ENCODE results near the gene F13B.
"Not testable (repeated sequence)": the region's sequence is repeated elsewhere in the genome, so short reads cannot be mapped to it uniquely, and the experiment has no call there.

Gene F13B

DNA sequence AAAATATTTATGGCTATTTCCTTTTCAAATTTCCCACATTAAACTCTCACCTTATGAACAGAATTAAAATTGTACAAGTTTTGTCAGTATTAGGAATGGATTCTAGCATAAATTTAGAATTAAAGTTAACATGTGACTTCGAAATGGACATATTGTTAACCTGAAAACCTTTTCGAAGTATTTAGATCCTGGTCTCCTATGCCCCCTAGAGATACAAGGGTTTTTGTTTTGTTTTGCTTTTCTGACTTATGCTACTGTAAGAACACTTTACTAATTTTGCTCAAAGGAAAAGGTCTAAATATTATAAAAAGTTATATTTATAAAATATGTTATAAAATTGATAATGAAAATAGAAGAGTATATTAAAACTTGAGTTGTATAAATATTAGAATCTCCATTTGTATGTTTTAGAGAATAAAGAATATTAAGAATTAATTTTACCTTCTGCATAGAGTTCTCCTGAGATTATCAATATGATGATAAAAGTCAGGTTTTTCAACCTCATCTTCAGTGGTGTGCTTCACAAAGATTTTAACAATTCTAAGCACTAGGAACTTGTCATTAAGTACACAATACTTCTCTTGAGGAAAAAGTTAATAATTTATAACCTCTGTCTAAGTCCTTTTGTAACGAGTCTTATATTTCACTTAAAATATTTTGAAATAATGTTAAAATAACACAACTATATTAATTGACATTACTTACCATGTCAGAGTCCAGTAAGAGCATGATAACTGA is at the start of gene F13B:
Gene F13B (minus strand): TSS at position 542 of the 738 bp plus-strand sequence. CDS start 37 bp downstream, at position 505.
- DNase-seq: no peak
- no peak within 1 kb of the TSS for H3K4me3 Mint-ChIP-seq

DNA sequence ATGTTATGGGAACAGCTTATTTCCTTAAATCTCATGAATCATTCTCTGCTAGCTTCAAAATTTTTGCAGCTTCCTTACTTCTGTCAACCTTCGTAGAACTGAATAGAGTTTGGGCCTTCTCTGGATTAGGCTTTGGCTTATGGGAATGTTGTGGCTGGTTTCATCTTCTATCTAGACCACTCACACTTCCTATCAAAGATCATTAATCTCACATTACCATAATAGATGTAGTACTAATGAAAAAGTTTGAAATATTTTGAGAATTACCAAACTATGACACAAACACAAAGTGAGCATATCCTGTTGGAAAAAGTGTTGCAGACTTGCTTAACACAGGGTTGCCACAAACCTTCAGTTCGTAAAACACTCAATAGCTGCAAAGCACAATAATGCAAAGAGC is 49.1 kb upstream of the F13B start:
- H3K4me3 Mint-ChIP-seq: no peak overlapping the region
- no peaks in the 10 kb centered on the region for H3K27me3 Mint-ChIP-seq
- peaks cover 19% of the 10 kb centered on the region for H3K36me3 Mint-ChIP-seq (ENCODE audit: low read depth)
- no peak for DNase-seq
- H3K9me3 Mint-ChIP-seq: no peaks in the 10 kb centered on the region
- H3K4me1 Mint-ChIP-seq (ENCODE audit: low read depth): no peaks in the 10 kb centered on the region
- H3K27ac Mint-ChIP-seq: no peak overlapping the region

More for the DNA sequence above, at the start of gene F13B:
- Mint-ChIP-seq H3K36me3 (ENCODE audit: low read depth) (no peaks in the 10 kb centered on the region), H3K4me1 (ENCODE audit: low read depth) (no peaks in the 10 kb centered on the region), H3K9me3 (peaks cover 2% of the 10 kb centered on the region), H3K27me3 (peaks cover 2% of the 10 kb centered on the region), H3K27ac (no peak within 1 kb of the TSS)

DNA sequence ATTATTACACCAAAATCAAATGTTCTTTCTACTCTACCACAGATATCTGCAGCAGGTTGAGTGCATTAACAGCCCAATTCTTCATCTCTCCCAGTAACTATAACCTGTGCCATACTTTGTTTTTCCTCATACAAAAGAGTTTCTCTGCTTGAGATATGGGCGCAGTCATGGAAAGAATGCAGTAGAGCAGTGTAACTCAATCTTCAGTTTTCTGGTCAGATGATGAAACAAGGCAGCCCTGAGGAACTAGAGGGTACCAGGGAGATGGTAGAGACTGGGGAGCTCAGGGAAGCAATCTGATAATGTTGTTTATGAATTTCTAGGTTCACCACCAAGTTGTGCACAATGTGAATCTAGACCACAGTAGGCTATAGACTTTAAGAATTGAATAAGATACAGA is 39.8 kb upstream of the F13B start:
- H3K27me3 Mint-ChIP-seq: no peaks in the 10 kb centered on the region
- H3K4me1 Mint-ChIP-seq (ENCODE audit: low read depth): peaks cover 16% of the 10 kb centered on the region
- no peak for DNase-seq
- no peaks in the 10 kb centered on the region for H3K9me3 Mint-ChIP-seq
- no peak overlapping the region for H3K27ac Mint-ChIP-seq
- H3K36me3 Mint-ChIP-seq (ENCODE audit: low read depth): peaks cover 15% of the 10 kb centered on the region
- H3K4me3 Mint-ChIP-seq: no peak overlapping the region

DNA sequence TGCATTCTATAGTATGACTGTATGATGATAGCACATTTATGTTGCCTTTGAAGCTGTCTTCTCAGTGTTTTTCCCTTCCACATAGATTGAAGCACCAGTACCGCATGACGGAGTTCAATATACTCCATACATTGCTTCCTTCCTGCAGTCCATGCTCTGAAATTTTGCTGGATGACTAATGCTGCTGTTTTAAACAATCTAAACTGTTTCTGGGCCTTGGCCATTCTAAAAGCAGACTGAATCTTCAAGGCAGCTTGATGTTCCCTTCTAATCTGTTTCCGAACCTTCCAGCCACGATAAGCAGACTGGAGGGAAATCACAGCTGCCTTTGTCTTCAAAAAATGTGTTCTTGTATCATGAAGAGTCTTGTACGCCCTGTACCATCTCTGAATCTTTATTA is 36.2 kb upstream of the F13B start:
- peaks cover 32% of the 10 kb centered on the region for H3K4me1 Mint-ChIP-seq (ENCODE audit: low read depth)
- H3K4me3 Mint-ChIP-seq: no peak overlapping the region
- DNase-seq: no peak
- peaks cover 2% of the 10 kb centered on the region for H3K9me3 Mint-ChIP-seq
- peaks cover 15% of the 10 kb centered on the region for H3K36me3 Mint-ChIP-seq (ENCODE audit: low read depth)
- no peak overlapping the region for H3K27ac Mint-ChIP-seq
- no peaks in the 10 kb centered on the region for H3K27me3 Mint-ChIP-seq

GRCh38 chr1:197101978-197102377 is 34.9 kb upstream of the F13B start:
- no peak overlapping the region for H3K4me3 Mint-ChIP-seq
- H3K36me3 Mint-ChIP-seq (ENCODE audit: low read depth): peaks cover 11% of the 10 kb centered on the region
- peaks cover 32% of the 10 kb centered on the region for H3K4me1 Mint-ChIP-seq (ENCODE audit: low read depth)
- H3K27me3 Mint-ChIP-seq: no peaks in the 10 kb centered on the region
- no peak overlapping the region for H3K27ac Mint-ChIP-seq
- H3K9me3 Mint-ChIP-seq: peaks cover 2% of the 10 kb centered on the region
- no peak for DNase-seq

DNA sequence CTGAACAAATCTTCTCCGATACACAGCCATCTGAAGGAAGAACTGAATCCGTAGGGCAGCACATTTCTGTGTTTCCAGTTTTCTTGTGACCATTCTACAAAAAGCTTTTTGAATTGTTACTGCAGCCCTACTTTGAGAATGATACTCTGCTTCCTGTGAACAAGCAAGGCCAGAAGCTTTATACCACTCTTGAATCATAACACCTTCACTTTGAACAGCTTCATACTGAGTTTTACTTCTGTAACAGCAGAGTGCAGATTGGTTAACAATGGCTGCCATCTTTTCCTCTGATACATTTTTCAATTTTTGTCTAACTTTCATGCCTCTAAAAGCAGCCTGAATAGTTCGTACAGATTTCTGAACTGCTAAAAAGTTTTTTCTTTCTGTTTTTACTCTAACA is 33.6 kb upstream of the F13B start:
- Mint-ChIP-seq H3K9me3 (peaks cover 2% of the 10 kb centered on the region), H3K4me3 (no peak overlapping the region), H3K36me3 (ENCODE audit: low read depth) (peaks cover 7% of the 10 kb centered on the region), H3K4me1 (ENCODE audit: low read depth) (peaks cover 32% of the 10 kb centered on the region), H3K27me3 (no peaks in the 10 kb centered on the region), H3K27ac (no peak overlapping the region)
- no peak for DNase-seq

GRCh38 chr1:197099444-197099843 is 32.4 kb upstream of the F13B start:
- no peak overlapping the region for H3K27ac Mint-ChIP-seq
- H3K27me3 Mint-ChIP-seq: no peaks in the 10 kb centered on the region
- peaks cover 3% of the 10 kb centered on the region for H3K36me3 Mint-ChIP-seq (ENCODE audit: low read depth)
- peaks cover 2% of the 10 kb centered on the region for H3K9me3 Mint-ChIP-seq
- no peak for DNase-seq
- H3K4me1 Mint-ChIP-seq (ENCODE audit: low read depth): peaks cover 32% of the 10 kb centered on the region
- H3K4me3 Mint-ChIP-seq: no peak overlapping the region

- H3K27ac Mint-ChIP-seq; H3K4me3 Mint-ChIP-seq; H3K9me3 Mint-ChIP-seq; DNase-seq; H3K36me3 Mint-ChIP-seq (ENCODE audit: low read depth); H3K27me3 Mint-ChIP-seq: not testable (repeated sequence)
- peaks cover 17% of the 10 kb centered on the region for H3K4me1 Mint-ChIP-seq (ENCODE audit: low read depth)
Measured at GRCh38 chr1:197096971-197097370, 29.9 kb upstream of the F13B start.

DNA sequence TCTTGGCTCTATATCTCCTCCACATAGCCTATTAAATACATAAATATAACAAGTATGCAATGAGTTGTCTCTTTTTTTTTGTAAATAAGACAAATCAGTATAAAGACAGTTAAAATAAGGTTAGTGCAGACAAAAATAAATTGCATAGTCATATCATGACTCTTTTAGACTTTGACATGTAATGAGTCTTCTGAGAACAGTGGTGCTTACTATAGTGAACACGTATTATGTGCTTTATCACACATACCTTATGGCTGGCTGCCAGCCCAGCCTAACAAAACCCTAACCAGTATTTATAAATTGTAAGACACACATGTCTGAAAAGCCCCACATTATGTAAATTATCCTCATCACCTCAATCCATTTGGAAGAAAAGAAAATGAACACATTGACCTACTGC is 29.1 kb upstream of the F13B start:
- peaks cover 8% of the 10 kb centered on the region for H3K36me3 Mint-ChIP-seq (ENCODE audit: low read depth)
- no peaks in the 10 kb centered on the region for H3K27me3 Mint-ChIP-seq
- H3K4me1 Mint-ChIP-seq (ENCODE audit: low read depth): peaks cover 8% of the 10 kb centered on the region
- H3K9me3 Mint-ChIP-seq: peaks cover 2% of the 10 kb centered on the region
- no peak overlapping the region for H3K4me3 Mint-ChIP-seq
- DNase-seq: no peak
- no peak overlapping the region for H3K27ac Mint-ChIP-seq

DNA sequence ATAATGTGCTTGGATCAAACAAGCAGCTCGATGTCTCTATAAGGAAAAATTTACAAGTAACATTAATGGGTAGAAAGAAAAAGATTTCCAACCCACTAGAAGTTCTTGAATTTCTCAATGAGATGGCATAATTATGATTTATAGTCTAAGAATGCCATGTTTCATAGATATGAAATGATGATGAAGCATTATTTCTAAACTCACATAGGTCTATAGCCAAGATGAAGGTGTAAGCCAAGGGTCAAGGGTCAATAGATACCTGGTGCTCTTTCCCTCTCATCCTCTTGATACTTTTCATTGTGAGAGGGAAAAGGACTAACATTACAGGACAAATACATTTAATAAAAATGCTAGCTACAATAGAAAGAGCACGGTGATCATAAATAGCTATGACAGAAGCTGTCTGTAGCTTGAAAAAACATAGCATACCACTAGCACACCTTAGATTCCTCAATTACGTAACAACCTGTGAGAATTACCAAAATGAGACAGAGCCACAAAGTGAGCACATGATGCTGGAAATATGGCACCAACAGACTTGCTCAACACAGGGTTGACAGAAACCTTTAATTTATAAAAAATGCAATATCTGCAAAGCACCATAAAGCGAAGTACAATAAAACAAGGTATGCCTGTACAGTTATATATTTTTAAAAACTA is 26.3 kb upstream of the F13B start:
- Mint-ChIP-seq H3K36me3 (ENCODE audit: low read depth) (peaks cover 19% of the 10 kb centered on the region), H3K27ac (no peak overlapping the region)

DNA sequence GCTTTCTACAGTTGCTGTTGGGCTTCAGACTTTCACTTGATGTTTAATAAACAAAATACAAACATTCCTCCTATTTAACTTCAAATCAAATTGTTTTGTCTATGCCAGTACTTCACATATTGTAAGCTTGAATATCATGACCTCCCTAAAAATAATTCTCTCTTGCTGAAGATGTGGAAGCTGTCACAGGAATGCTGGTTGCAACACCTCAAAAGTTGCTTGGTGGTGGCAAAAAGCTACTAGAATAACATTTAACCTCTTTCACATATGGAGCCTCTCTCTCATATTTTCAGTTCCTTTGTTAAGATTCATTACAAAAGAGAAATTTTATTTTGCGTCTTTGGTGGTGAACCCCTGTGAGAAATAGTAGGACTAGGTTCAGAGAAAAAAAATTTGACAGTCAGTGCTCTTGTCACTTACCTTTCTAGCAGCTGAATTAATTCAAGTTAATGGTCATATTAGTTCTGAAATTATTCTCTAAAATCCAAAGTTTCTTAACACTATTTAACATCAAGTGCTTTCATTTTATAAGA is 25.5 kb upstream of the F13B start:
- Mint-ChIP-seq H3K27me3 (no peaks in the 10 kb centered on the region), H3K27ac (no peak overlapping the region), H3K4me3 (no peak overlapping the region), H3K4me1 (ENCODE audit: low read depth) (no peaks in the 10 kb centered on the region), H3K36me3 (ENCODE audit: low read depth) (peaks cover 26% of the 10 kb centered on the region), H3K9me3 (no peaks in the 10 kb centered on the region)
- DNase-seq: no peak

More for the DNA sequence above, 26.3 kb upstream of the F13B start:
- no peak overlapping the region for H3K4me3 Mint-ChIP-seq
- H3K27me3 Mint-ChIP-seq: no peaks in the 10 kb centered on the region
- DNase-seq: no peak
- H3K9me3 Mint-ChIP-seq: no peaks in the 10 kb centered on the region
- no peaks in the 10 kb centered on the region for H3K4me1 Mint-ChIP-seq (ENCODE audit: low read depth)

DNA sequence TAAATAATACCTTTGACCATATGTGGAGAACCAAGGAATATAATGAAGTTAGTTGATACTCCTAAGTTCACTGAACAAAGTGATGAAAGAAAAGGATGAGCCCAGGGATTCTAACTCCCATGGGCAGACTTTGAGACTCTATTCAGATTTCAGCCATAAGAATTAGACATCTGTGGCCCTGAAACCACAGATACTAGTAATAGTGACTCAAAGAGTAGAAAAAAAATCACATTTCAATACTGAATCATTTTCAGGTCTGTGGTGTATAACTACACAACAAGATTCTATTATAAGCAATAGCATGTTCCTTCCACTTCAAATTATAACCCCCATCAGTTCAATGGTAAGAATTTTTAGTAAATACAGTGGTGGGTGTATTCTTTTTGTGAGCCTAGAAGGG is 16.4 kb upstream of the F13B start:
- Mint-ChIP-seq H3K4me1 (ENCODE audit: low read depth) (no peaks in the 10 kb centered on the region), H3K27me3 (peaks cover 3% of the 10 kb centered on the region), H3K27ac (no peak overlapping the region), H3K4me3 (no peak overlapping the region), H3K36me3 (ENCODE audit: low read depth) (peaks cover 45% of the 10 kb centered on the region), H3K9me3 (peaks cover 26% of the 10 kb centered on the region)
- no peak for DNase-seq

DNA sequence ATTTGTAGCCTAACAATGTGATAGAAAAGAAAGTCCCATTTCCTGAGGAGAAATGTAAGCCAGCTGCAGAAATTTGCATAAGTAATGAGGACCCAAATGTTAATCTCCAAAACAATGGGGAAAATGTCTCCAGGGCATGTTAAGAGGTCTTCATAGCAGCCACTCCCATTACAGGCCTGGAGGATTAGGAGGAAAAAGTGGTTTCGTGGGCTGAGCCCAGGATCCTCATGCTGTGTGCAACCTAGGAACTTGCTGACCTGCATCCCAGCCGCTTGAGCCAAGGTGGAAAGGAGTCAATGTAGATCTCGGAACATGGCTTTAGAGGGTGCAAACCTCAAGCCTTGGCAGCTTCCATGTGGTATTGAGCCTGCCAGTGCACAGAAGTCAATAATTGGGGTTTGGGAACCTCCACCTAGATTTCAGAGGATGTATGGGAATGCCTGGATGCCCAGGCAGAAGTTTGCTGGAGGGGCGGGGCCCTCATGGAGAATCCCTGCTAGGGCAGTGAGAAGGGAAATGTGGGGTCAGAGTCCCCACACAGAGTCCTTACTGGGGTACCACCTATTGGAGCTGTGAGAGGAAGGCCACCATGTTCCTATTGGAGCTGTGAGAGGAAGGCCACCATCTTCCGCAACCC is 14.2 kb upstream of the F13B start:
- peaks cover 3% of the 10 kb centered on the region for H3K27me3 Mint-ChIP-seq
- no peaks in the 10 kb centered on the region for H3K4me1 Mint-ChIP-seq (ENCODE audit: low read depth)
- peaks cover 36% of the 10 kb centered on the region for H3K36me3 Mint-ChIP-seq (ENCODE audit: low read depth)
- DNase-seq: no peak
- peaks cover 26% of the 10 kb centered on the region for H3K9me3 Mint-ChIP-seq
- H3K27ac Mint-ChIP-seq: no peak overlapping the region
- no peak overlapping the region for H3K4me3 Mint-ChIP-seq

GRCh38 chr1:197080323-197080722 is 13.3 kb upstream of the F13B start:
- no peaks in the 10 kb centered on the region for H3K4me1 Mint-ChIP-seq (ENCODE audit: low read depth)
- peaks cover 26% of the 10 kb centered on the region for H3K9me3 Mint-ChIP-seq
- DNase-seq: no peak
- peaks cover 3% of the 10 kb centered on the region for H3K27me3 Mint-ChIP-seq
- H3K27ac Mint-ChIP-seq: no peak overlapping the region
- H3K4me3 Mint-ChIP-seq: no peak overlapping the region
- peaks cover 31% of the 10 kb centered on the region for H3K36me3 Mint-ChIP-seq (ENCODE audit: low read depth)

GRCh38 chr1:197076585-197076984 is 9.5 kb upstream of the F13B start:
- H3K27ac Mint-ChIP-seq: no peak overlapping the region
- no peaks in the 10 kb centered on the region for H3K4me1 Mint-ChIP-seq (ENCODE audit: low read depth)
- peaks cover under 1% of the 10 kb centered on the region for H3K36me3 Mint-ChIP-seq (ENCODE audit: low read depth)
- DNase-seq: no peak
- H3K27me3 Mint-ChIP-seq: peaks cover 10% of the 10 kb centered on the region
- peaks cover 16% of the 10 kb centered on the region for H3K9me3 Mint-ChIP-seq
- H3K4me3 Mint-ChIP-seq: no peak overlapping the region

Data from activated T-cell treated with anti-CD3 and anti-CD28 coated beads, Interleukin-2, amount 50 U/mL, for 24 hours (primary cell).